ENCODE results near the gene NKX2-4. TPM values are rescaled to one million over a fixed set of nuclear protein-coding genes. Genes with fewer than 3 reads are reported as not detected.
"Not testable (repeated sequence)": the region's sequence is repeated elsewhere in the genome, so short reads cannot be mapped to it uniquely, and the experiment has no call there.

NKX2-4 gene
- total and polyA plus RNA-seq, 2 experiments from 2014 or later: not detected

- Histone ChIP-seq H3K4me1 (ENCODE audit: insufficient read depth) (no peaks in the 10 kb centered on the region), H3K4me2 (no peak overlapping the region), H2AFZ (no peak overlapping the region), H3K4me3 (no peak overlapping the region), H3K27me3 (no peaks in the 10 kb centered on the region), H3K27ac (no peak overlapping the region), H3K9me3 (ENCODE audit: low read depth) (no peaks in the 10 kb centered on the region), H3K79me2 (no peaks in the 10 kb centered on the region), H3K36me3 (replicated peaks; ENCODE audit: insufficient read depth, low read depth) (no peaks in the 10 kb centered on the region), H3K9me2 (replicated peaks; ENCODE audit: insufficient read depth) (no peaks in the 10 kb centered on the region), H4K20me1 (ENCODE audit: insufficient read depth, poor library complexity, severe bottlenecking) (no peaks in the 10 kb centered on the region)
- TF ChIP-seq CTCF (IDR thresholded peaks at IDR 0.05; ENCODE audit: poor library complexity): no peak
- no peak for TF ChIP-seq EZH2phosphoT487 (IDR thresholded peaks at IDR 0.05; ENCODE audit: low read depth, severe bottlenecking, unreplicated experiment)
- no peak for TF ChIP-seq EZH2 (IDR thresholded peaks at IDR 0.05; ENCODE audit: borderline replicate concordance)
- WGBS (ENCODE audit: low lambda C conversion rate, missing lambda C conversion rate): 91% methylated on average over 4 of the region's 4 CpGs
- DNase-seq (ENCODE audit: low spot score): no peak
Observed at GRCh38 chr20:21432911-21433310, 35.6 kb upstream of the NKX2-4 start.

GRCh38 chr20:21430020-21430419 lies 32.7 kb upstream of the NKX2-4 start:
- Histone ChIP-seq H3K9me2 (replicated peaks; ENCODE audit: insufficient read depth) (no peaks in the 10 kb centered on the region), H4K20me1 (ENCODE audit: insufficient read depth, poor library complexity, severe bottlenecking) (no peaks in the 10 kb centered on the region), H3K4me2 (no peak overlapping the region), H2AFZ (no peak overlapping the region), H3K27ac (no peak overlapping the region), H3K27me3 (no peaks in the 10 kb centered on the region), H3K4me1 (ENCODE audit: insufficient read depth) (no peaks in the 10 kb centered on the region), H3K36me3 (replicated peaks; ENCODE audit: insufficient read depth, low read depth) (no peaks in the 10 kb centered on the region), H3K79me2 (no peaks in the 10 kb centered on the region), H3K4me3 (no peak overlapping the region), H3K9me3 (ENCODE audit: low read depth) (no peaks in the 10 kb centered on the region)
- DNase-seq (ENCODE audit: low spot score): no peak
- 80% methylated on average over 3 of the region's 3 CpGs for WGBS (ENCODE audit: low lambda C conversion rate, missing lambda C conversion rate)
- TF ChIP-seq EZH2phosphoT487 (IDR thresholded peaks at IDR 0.05; ENCODE audit: low read depth, severe bottlenecking, unreplicated experiment) (no peak), CTCF (IDR thresholded peaks at IDR 0.05; ENCODE audit: poor library complexity) (no peak), EZH2 (IDR thresholded peaks at IDR 0.05; ENCODE audit: borderline replicate concordance) (no peak)

GRCh38 chr20:21424846-21425245 lies 27.5 kb upstream of the NKX2-4 start:
- Histone ChIP-seq H4K20me1 (ENCODE audit: insufficient read depth, poor library complexity, severe bottlenecking) (no peaks in the 10 kb centered on the region), H3K27ac (no peak overlapping the region), H3K36me3 (replicated peaks; ENCODE audit: insufficient read depth, low read depth) (no peaks in the 10 kb centered on the region), H3K4me3 (no peak overlapping the region), H3K4me2 (no peak overlapping the region), H3K27me3 (no peaks in the 10 kb centered on the region), H3K4me1 (ENCODE audit: insufficient read depth) (no peaks in the 10 kb centered on the region), H3K79me2 (no peaks in the 10 kb centered on the region), H3K9me3 (ENCODE audit: low read depth) (no peaks in the 10 kb centered on the region), H3K9me2 (replicated peaks; ENCODE audit: insufficient read depth) (no peaks in the 10 kb centered on the region), H2AFZ (no peak overlapping the region)
- TF ChIP-seq EZH2 (IDR thresholded peaks at IDR 0.05; ENCODE audit: borderline replicate concordance): no peak
- TF ChIP-seq CTCF (IDR thresholded peaks at IDR 0.05; ENCODE audit: poor library complexity): no peak
- TF ChIP-seq EZH2phosphoT487 (IDR thresholded peaks at IDR 0.05; ENCODE audit: low read depth, severe bottlenecking, unreplicated experiment): no peak
- WGBS (ENCODE audit: low lambda C conversion rate, missing lambda C conversion rate): 80% methylated on average over 4 of the region's 4 CpGs
- DNase-seq (ENCODE audit: low spot score): no peak

GRCh38 chr20:21423712-21424111 lies 26.4 kb upstream of the NKX2-4 start:
- not testable (repeated sequence) for H3K4me1 ChIP-seq (ENCODE audit: insufficient read depth); H3K4me2 ChIP-seq; H3K27me3 ChIP-seq; H3K79me2 ChIP-seq; H2AFZ ChIP-seq; H3K4me3 ChIP-seq; H4K20me1 ChIP-seq (ENCODE audit: insufficient read depth, poor library complexity, severe bottlenecking); H3K9me2 ChIP-seq (replicated peaks; ENCODE audit: insufficient read depth); H3K36me3 ChIP-seq (replicated peaks; ENCODE audit: insufficient read depth, low read depth); DNase-seq (ENCODE audit: low spot score); H3K27ac ChIP-seq; H3K9me3 ChIP-seq (ENCODE audit: low read depth)
- WGBS (ENCODE audit: low lambda C conversion rate, missing lambda C conversion rate): 92% methylated on average over 1 of the region's 1 CpG

Data from hepatocyte (in vitro differentiated cells).